ENCODE results near the gene DEFB124.
"Not testable (repeated sequence)": the region's sequence is repeated elsewhere in the genome, so short reads cannot be mapped to it uniquely, and the experiment has no call there.

DEFB124 gene

GRCh38 chr20:31505903-31506302 lies 31.0 kb upstream of the DEFB124 start:
- no peak for TF ChIP-seq JUND (IDR thresholded peaks at IDR 0.05; ENCODE audit: low read depth)
- in situ Hi-C loops (cut with HindIII; ENCODE audit: low pct_unique_long_range_greater_than_20kb, low sequenced_read_pairs) = no loop called here
- DNase-seq (ENCODE audit: low read depth in 1 of 2, low spot score in 1 of 2) = no peak

GRCh38 chr20:31502884-31503673 lies 28.2 kb upstream of the DEFB124 start:
- DNase-seq (ENCODE audit: low read depth in 1 of 2, low spot score in 1 of 2) = peak; percentile 69 to 91
- in situ Hi-C loops (cut with HindIII; ENCODE audit: low pct_unique_long_range_greater_than_20kb, low sequenced_read_pairs) = not testable (repeated sequence)

GRCh38 chr20:31500527-31500926 lies 25.6 kb upstream of the DEFB124 start:
- no peak for DNase-seq (ENCODE audit: low read depth in 1 of 2, low spot score in 1 of 2)
- no peak for TF ChIP-seq JUND (IDR thresholded peaks at IDR 0.05; ENCODE audit: low read depth)
- in situ Hi-C loops (cut with HindIII; ENCODE audit: low pct_unique_long_range_greater_than_20kb, low sequenced_read_pairs) = no loop called here

GRCh38 chr20:31497838-31498540 lies 23.1 kb upstream of the DEFB124 start:
- TF ChIP-seq JUND (IDR thresholded peaks at IDR 0.05; ENCODE audit: low read depth) = no peak
- in situ Hi-C loops (cut with HindIII; ENCODE audit: low pct_unique_long_range_greater_than_20kb, low sequenced_read_pairs) = no loop called here
- DNase-seq (ENCODE audit: low read depth in 1 of 2, low spot score in 1 of 2) = peak in 1 of 2 experiments; percentile 33

- DNase-seq (ENCODE audit: low read depth in 1 of 2, low spot score in 1 of 2) = peak in 1 of 2 experiments; percentile 62
- in situ Hi-C loops (cut with HindIII; ENCODE audit: low pct_unique_long_range_greater_than_20kb, low sequenced_read_pairs) = no loop called here
- TF ChIP-seq JUND (IDR thresholded peaks at IDR 0.05; ENCODE audit: low read depth) = no peak
These were observed 21.9 kb upstream of the DEFB124 start for GRCh38 chr20:31496761-31497295.

- no peak for TF ChIP-seq JUND (IDR thresholded peaks at IDR 0.05; ENCODE audit: low read depth)
- in situ Hi-C loops (cut with HindIII; ENCODE audit: low pct_unique_long_range_greater_than_20kb, low sequenced_read_pairs) = no loop called here
- peak in 1 of 2 experiments; percentile 74 for DNase-seq (ENCODE audit: low read depth in 1 of 2, low spot score in 1 of 2)
These were observed 19.2 kb upstream of the DEFB124 start for GRCh38 chr20:31494131-31494530.

- in situ Hi-C loops (cut with HindIII; ENCODE audit: low pct_unique_long_range_greater_than_20kb, low sequenced_read_pairs) = no loop called here
- no peak for DNase-seq (ENCODE audit: low read depth in 1 of 2, low spot score in 1 of 2)
- no peak for TF ChIP-seq JUND (IDR thresholded peaks at IDR 0.05; ENCODE audit: low read depth)
These were observed 15.8 kb upstream of the DEFB124 start for GRCh38 chr20:31490752-31491151.

GRCh38 chr20:31489152-31489551 lies 14.2 kb upstream of the DEFB124 start:
- in situ Hi-C loops (cut with HindIII; ENCODE audit: low pct_unique_long_range_greater_than_20kb, low sequenced_read_pairs) = no loop called here
- no peak for TF ChIP-seq JUND (IDR thresholded peaks at IDR 0.05; ENCODE audit: low read depth)
- no peak for DNase-seq (ENCODE audit: low read depth in 1 of 2, low spot score in 1 of 2)

GRCh38 chr20:31488115-31488514 lies 13.2 kb upstream of the DEFB124 start:
- DNase-seq (ENCODE audit: low read depth in 1 of 2, low spot score in 1 of 2) = no peak
- TF ChIP-seq JUND (IDR thresholded peaks at IDR 0.05; ENCODE audit: low read depth) = no peak
- in situ Hi-C loops (cut with HindIII; ENCODE audit: low pct_unique_long_range_greater_than_20kb, low sequenced_read_pairs) = no loop called here

- in situ Hi-C loops (cut with HindIII; ENCODE audit: low pct_unique_long_range_greater_than_20kb, low sequenced_read_pairs) = no loop called here
- no peak for DNase-seq (ENCODE audit: low read depth in 1 of 2, low spot score in 1 of 2)
These were observed 10.8 kb upstream of the DEFB124 start for GRCh38 chr20:31485450-31486339.

GRCh38 chr20:31484001-31484400 lies 9.1 kb upstream of the DEFB124 start:
- TF ChIP-seq JUND (IDR thresholded peaks at IDR 0.05; ENCODE audit: low read depth) = no peak
- no peak for DNase-seq (ENCODE audit: low read depth in 1 of 2, low spot score in 1 of 2)
- in situ Hi-C loops (cut with HindIII; ENCODE audit: low pct_unique_long_range_greater_than_20kb, low sequenced_read_pairs) = no loop called here

More at GRCh38 chr20:31485450-31486339, 10.8 kb upstream of the DEFB124 start:
- no peak for TF ChIP-seq JUND (IDR thresholded peaks at IDR 0.05; ENCODE audit: low read depth)

GRCh38 chr20:31476643-31477215 lies 1.8 kb upstream of the DEFB124 start:
- in situ Hi-C loops (cut with HindIII; ENCODE audit: low pct_unique_long_range_greater_than_20kb, low sequenced_read_pairs) = no loop called here
- DNase-seq (ENCODE audit: low read depth in 1 of 2, low spot score in 1 of 2) = no peak
- no peak for TF ChIP-seq JUND (IDR thresholded peaks at IDR 0.05; ENCODE audit: low read depth)

All from T47D (cell line).